Measurements from ENCODE around the gene FA2H.
A peak's percentile ranks its signal among the peaks of the same experiment; 100 is the strongest.
"Not testable (repeated sequence)": the region's sequence is repeated elsewhere in the genome, so short reads cannot be mapped to it uniquely, and the experiment has no call there.

The FA2H gene

DNA sequence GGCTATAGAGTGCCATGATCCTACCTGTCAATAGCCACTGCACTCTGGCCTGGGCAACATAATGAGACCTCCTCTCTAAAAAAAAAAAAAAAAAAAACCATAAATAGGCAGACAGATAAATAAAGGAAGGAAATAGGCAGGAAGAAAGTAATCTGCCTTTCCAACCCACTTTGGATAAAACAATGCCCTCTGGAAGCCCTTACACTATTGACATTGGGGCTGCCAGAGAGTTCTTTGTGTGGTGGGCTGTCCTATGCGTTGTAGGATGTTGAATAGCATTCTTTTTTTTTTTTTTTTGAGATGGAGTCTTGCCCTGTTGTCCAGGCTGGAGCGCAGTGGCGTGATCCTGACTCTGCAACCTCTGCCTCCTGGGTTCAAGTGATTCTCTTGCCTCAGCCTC lies 100.7 kb downstream of the FA2H start:
- Histone ChIP-seq H3K27ac (ENCODE audit: low read length) (no peak overlapping the region), H3K36me3 (replicated peaks; ENCODE audit: low read depth, low read length) (no peaks in the 10 kb centered on the region), H4K20me1 (ENCODE audit: insufficient read depth, low read length) (no peaks in the 10 kb centered on the region), H3K4me1 (ENCODE audit: low read length) (no peaks in the 10 kb centered on the region), H3K79me2 (ENCODE audit: low read length) (no peaks in the 10 kb centered on the region), H3K4me2 (ENCODE audit: low read length) (no peak overlapping the region), H3K9ac (ENCODE audit: low read length) (no peak overlapping the region), H3K9me3 (ENCODE audit: insufficient read depth, low read length) (no peaks in the 10 kb centered on the region), H3K4me3 (ENCODE audit: low read length) (no peak overlapping the region), H2AFZ (ENCODE audit: low read depth, low read length) (no peak overlapping the region), H3K27me3 (ENCODE audit: low read depth, low read length) (no peaks in the 10 kb centered on the region)
- no peak for TF ChIP-seq CTCF (IDR thresholded peaks at IDR 0.05; ENCODE audit: low read depth, low read length)
- no peak for TF ChIP-seq EZH2phosphoT487 (IDR thresholded peaks at IDR 0.05; ENCODE audit: low read depth)

GRCh38 chr16:74668877-74669276 lies 105.7 kb downstream of the FA2H start:
- not testable (repeated sequence) for H4K20me1 ChIP-seq (ENCODE audit: insufficient read depth, low read length); H3K27me3 ChIP-seq (ENCODE audit: low read depth, low read length); H2AFZ ChIP-seq (ENCODE audit: low read depth, low read length); H3K27ac ChIP-seq (ENCODE audit: low read length); H3K9ac ChIP-seq (ENCODE audit: low read length); H3K4me2 ChIP-seq (ENCODE audit: low read length); H3K9me3 ChIP-seq (ENCODE audit: insufficient read depth, low read length); H3K4me3 ChIP-seq (ENCODE audit: low read length)
- Histone ChIP-seq H3K4me1 (ENCODE audit: low read length) (peaks cover 12% of the 10 kb centered on the region), H3K79me2 (ENCODE audit: low read length) (peaks cover 29% of the 10 kb centered on the region), H3K36me3 (replicated peaks; ENCODE audit: low read depth, low read length) (peaks cover 13% of the 10 kb centered on the region)

DNA sequence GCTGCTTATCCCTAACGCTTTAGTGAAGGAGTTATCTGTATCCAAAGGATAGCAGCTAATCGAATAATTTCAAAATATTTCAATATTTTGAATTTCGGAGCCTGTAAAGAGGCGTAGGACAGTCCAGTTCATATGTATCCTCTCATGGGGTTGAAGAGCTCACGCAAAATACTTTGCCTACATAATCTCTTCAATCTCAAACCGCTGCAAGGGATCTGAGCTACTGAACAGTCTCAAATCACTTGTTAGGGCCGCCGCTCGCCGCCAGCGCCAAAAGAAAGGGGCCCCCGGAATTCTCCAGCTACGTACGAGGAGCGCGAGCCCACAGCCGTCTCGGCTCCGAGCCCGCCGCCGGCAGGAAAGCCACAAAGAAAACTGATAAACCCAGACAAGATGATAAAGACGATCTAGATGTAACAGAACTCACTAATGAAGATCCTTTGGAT lies 107.3 kb downstream of the FA2H start:
- no peak for TF ChIP-seq EZH2phosphoT487 (IDR thresholded peaks at IDR 0.05; ENCODE audit: low read depth)
- no peak for TF ChIP-seq CTCF (IDR thresholded peaks at IDR 0.05; ENCODE audit: low read depth, low read length)
- Histone ChIP-seq H3K36me3 (replicated peaks; ENCODE audit: low read depth, low read length) (peaks cover 27% of the 10 kb centered on the region), H3K9ac (ENCODE audit: low read length) (peak overlapping the region; percentile 81), H3K4me1 (ENCODE audit: low read length) (peaks cover 12% of the 10 kb centered on the region), H4K20me1 (ENCODE audit: insufficient read depth, low read length) (peaks cover 8% of the 10 kb centered on the region), H3K9me3 (ENCODE audit: insufficient read depth, low read length) (no peaks in the 10 kb centered on the region), H3K27ac (ENCODE audit: low read length) (peak overlapping the region; percentile 41), H2AFZ (ENCODE audit: low read depth, low read length) (peak overlapping the region; percentile 96), H3K27me3 (ENCODE audit: low read depth, low read length) (no peaks in the 10 kb centered on the region), H3K4me3 (ENCODE audit: low read length) (peak overlapping the region; percentile 77), H3K79me2 (ENCODE audit: low read length) (peaks cover 45% of the 10 kb centered on the region), H3K4me2 (ENCODE audit: low read length) (peak overlapping the region; percentile 93)

GRCh38 chr16:74666425-74667254 lies 108.0 kb downstream of the FA2H start, which contains the start of gene RFWD3:
TSS of gene RFWD3 (minus strand) at chr16:74666877. CDS start at chr16:74661449, 5,428 bp downstream.
- peaks cover 31% of the 10 kb centered on the region for H3K36me3 ChIP-seq (replicated peaks; ENCODE audit: low read depth, low read length)
- H3K4me2 ChIP-seq (ENCODE audit: low read length) = peak within 1 kb of the TSS; percentile 96
- H3K27ac ChIP-seq (ENCODE audit: low read length) = peak within 1 kb of the TSS; percentile 74
- peak within 1 kb of the TSS; percentile 98 for H3K9ac ChIP-seq (ENCODE audit: low read length)
- peaks cover 12% of the 10 kb centered on the region for H3K4me1 ChIP-seq (ENCODE audit: low read length)
- H3K27me3 ChIP-seq (ENCODE audit: low read depth, low read length) = no peaks in the 10 kb centered on the region
- H4K20me1 ChIP-seq (ENCODE audit: insufficient read depth, low read length) = peaks cover 13% of the 10 kb centered on the region
- H3K9me3 ChIP-seq (ENCODE audit: insufficient read depth, low read length) = no peaks in the 10 kb centered on the region
- peak within 1 kb of the TSS; percentile 96 for H2AFZ ChIP-seq (ENCODE audit: low read depth, low read length)
- peaks cover 51% of the 10 kb centered on the region for H3K79me2 ChIP-seq (ENCODE audit: low read length)
- TF ChIP-seq EZH2phosphoT487 (IDR thresholded peaks at IDR 0.05; ENCODE audit: low read depth) = no peak
- no peak for TF ChIP-seq CTCF (IDR thresholded peaks at IDR 0.05; ENCODE audit: low read depth, low read length)
- peak within 1 kb of the TSS; percentile 95 for H3K4me3 ChIP-seq (ENCODE audit: low read length)
